Lung (tissue), 12 donors: ENCODE results near the gene BPIFA2. TPM values are rescaled to one million over a fixed set of nuclear protein-coding genes. Genes with fewer than 3 reads are reported as not detected.
A peak's percentile ranks its signal among the peaks of the same experiment; 100 is the strongest.

ENCODE experiments used
- ATAC-seq: fragments of 200-7000 bp; cut with Tn5 transposase; one replicate; pipeline ENCODE4 v1.9.1; 2020; ENCODE audit warnings: moderate number of reproducible peaks; ENCODE audit not compliant: insufficient read depth, low FRiP score
- DNase-seq, 3 donors: peaks; one replicate each; pipeline ENCODE4 v3.0.0-alpha.2; 2013 to 2017
- H3K27ac ChIP-seq, 2 donors: one replicate each; pipeline ENCODE4 v1.5.1; 2013; ENCODE audit warnings: mild to moderate bottlenecking in 2 of 2, moderate library complexity in 2 of 2, control low read depth in 1 of 2, inconsistent platforms in 1 of 2, low read depth in 1 of 2, low read length in 1 of 2
- H3K27me3 ChIP-seq, 3 donors: one replicate each; pipeline ENCODE4 v1.5.1; 2013; ENCODE audit warnings: low read length in 2 of 3; ENCODE audit not compliant: control insufficient read depth in 3 of 3, insufficient read depth in 3 of 3
- H3K36me3 ChIP-seq, 4 donors: one replicate each; pipeline ENCODE4 v1.5.1; 2013; ENCODE audit warnings: low read length in 4 of 4, mild to moderate bottlenecking in 1 of 4, moderate library complexity in 1 of 4; ENCODE audit not compliant: control insufficient read depth in 4 of 4, insufficient read depth in 4 of 4
- H3K4me1 ChIP-seq, 5 donors: one replicate each; pipeline ENCODE4 v1.5.1; 2013; ENCODE audit warnings: low read length in 5 of 5, mild to moderate bottlenecking in 2 of 5, moderate library complexity in 1 of 5; ENCODE audit not compliant: control insufficient read depth in 5 of 5, insufficient read depth in 5 of 5
- H3K4me3 ChIP-seq: one replicate; pipeline ENCODE4 v1.5.1; 2013; ENCODE audit warnings: mild to moderate bottlenecking, control low read depth, moderate library complexity
- H3K9ac ChIP-seq, 2 donors: one replicate each; pipeline ENCODE4 v1.5.1; 2013; ENCODE audit warnings: low read length in 2 of 2, control low read depth in 1 of 2; ENCODE audit not compliant: insufficient read depth in 1 of 2
- H3K9me3 ChIP-seq, 4 donors: one replicate each; pipeline ENCODE4 v1.5.1; 2013; ENCODE audit warnings: low read length in 3 of 4, mild to moderate bottlenecking in 1 of 4, moderate library complexity in 1 of 4; ENCODE audit not compliant: control insufficient read depth in 4 of 4, insufficient read depth in 3 of 4
- WGBS, 2 donors: extraction: QIAGEN DNeasy Blood & Tissue Kit; methylation state at CpG; one replicate each; pipeline ENCODE4 v1.1.7; 2013; 5-methylcytosine and 5-hydroxymethylcytosine counted together
- polyA plus RNA-seq, 2 donors: library from polyadenylated mRNA; stranded (reverse); fragments of 200-250 nt; gene quantifications; one replicate each; pipeline ENCODE4 v1.2.1, GENCODE V29; 2013
- total RNA-seq, 2 donors: library from RNA; depleted of rRNA in 1 of 2; stranded (reverse); fragments of >200 nt in 1 of 2; gene quantifications; one replicate each; pipeline ENCODE4 v1.2.1, GENCODE V29; 2014 to 2021
- TF ChIP-seq, protein P1 (sequence below): IDR thresholded peaks from 2 replicates; pipeline ENCODE4 v1.5.1; 2012; ENCODE audit warnings: mild to moderate bottlenecking; ENCODE audit errors: control extremely low read depth, extremely low read depth
- donor health status: control.
- donor health status: control.
- donor health status: Bipolar disorder and iron deficiency.
- donor health status: healthy.
- donor health status: DM: yes; HTN: yes; CAD: no.

BPIFA2 gene
- total and polyA plus RNA-seq, 4 donors = 0.40 to 3.1 (median 1.2) TPM; not detected in 1

DNA sequence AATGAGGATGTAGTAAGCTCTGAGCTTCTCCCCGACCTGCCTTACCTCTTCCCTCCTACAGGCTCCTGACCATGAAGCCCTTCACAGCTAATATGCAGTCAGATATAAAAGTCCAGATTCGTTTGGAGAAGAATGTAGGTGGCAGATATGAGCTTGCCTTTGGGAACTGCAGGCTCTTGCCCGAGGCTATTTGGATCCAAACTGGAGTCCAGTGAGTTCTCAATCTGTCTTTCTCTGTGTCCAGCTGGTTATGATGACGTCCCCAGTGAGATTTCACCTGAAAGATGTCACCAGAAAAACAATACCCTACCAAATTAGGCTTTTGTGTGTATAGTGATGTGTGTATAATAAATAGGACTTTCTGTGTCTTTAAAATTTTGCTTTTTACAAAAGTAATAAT, 34.5 kb downstream of the BPIFA2 start:
- WGBS, 2 donors = 59 to 70% methylated on average over 4 of the region's 4 CpGs
- DNase-seq (no peak), ATAC-seq (no peak)
- TF ChIP-seq, protein P1, sequence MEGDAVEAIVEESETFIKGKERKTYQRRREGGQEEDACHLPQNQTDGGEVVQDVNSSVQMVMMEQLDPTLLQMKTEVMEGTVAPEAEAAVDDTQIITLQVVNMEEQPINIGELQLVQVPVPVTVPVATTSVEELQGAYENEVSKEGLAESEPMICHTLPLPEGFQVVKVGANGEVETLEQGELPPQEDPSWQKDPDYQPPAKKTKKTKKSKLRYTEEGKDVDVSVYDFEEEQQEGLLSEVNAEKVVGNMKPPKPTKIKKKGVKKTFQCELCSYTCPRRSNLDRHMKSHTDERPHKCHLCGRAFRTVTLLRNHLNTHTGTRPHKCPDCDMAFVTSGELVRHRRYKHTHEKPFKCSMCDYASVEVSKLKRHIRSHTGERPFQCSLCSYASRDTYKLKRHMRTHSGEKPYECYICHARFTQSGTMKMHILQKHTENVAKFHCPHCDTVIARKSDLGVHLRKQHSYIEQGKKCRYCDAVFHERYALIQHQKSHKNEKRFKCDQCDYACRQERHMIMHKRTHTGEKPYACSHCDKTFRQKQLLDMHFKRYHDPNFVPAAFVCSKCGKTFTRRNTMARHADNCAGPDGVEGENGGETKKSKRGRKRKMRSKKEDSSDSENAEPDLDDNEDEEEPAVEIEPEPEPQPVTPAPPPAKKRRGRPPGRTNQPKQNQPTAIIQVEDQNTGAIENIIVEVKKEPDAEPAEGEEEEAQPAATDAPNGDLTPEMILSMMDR = no peak
- Histone ChIP-seq H3K36me3 (no peaks in the 10 kb centered on the region), H3K4me3 (no peak overlapping the region), H3K27ac (no peak overlapping the region), H3K27me3 (no peaks in the 10 kb centered on the region), H3K9ac (no peak overlapping the region), H3K4me1 (peaks cover 0 to 2% (median 0%) of the 10 kb centered on the region in 5 donors), H3K9me3 (peaks cover 0 to 2% (median 0%) of the 10 kb centered on the region in 4 donors)

DNA sequence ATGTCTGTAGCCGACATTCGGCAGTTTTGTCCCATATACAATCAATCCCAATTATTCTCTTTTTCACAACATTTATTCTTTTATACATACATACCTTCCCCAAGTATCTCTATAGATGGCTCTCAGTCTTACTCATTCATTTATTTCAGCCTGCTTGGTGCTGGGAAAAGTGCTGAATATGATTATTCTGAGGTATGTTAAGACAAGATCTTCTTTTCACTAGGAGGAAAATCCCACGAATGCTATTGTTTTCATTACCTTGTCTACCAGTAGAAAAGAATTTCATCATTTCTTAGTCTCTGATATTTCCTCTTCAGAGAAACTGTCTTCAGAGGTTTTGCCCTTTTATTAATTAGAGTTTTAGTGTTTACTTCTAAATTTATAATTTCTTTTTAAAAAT, 35.5 kb downstream of the BPIFA2 start:
- no peaks in the 10 kb centered on the region for H3K36me3 ChIP-seq
- no peaks in the 10 kb centered on the region for H3K27me3 ChIP-seq
- 83 to 91% methylated on average over 3 of the region's 3 CpGs for WGBS, 2 donors
- H3K27ac ChIP-seq = no peak overlapping the region
- peaks cover 0 to 2% (median 0%) of the 10 kb centered on the region in 5 donors for H3K4me1 ChIP-seq
- no peak for DNase-seq
- no peak for ATAC-seq
- H3K9ac ChIP-seq = no peak overlapping the region
- TF ChIP-seq, protein P1 = no peak
- H3K4me3 ChIP-seq = no peak overlapping the region
- H3K9me3 ChIP-seq = no peaks in the 10 kb centered on the region

- H3K27me3 ChIP-seq = peaks cover 0 to 3% (median 0%) of the 10 kb centered on the region in 3 donors
- ATAC-seq = no peak
- TF ChIP-seq, protein P1 = no peak
- peak; percentile 77 to 84 (median 79) for DNase-seq
- no peak overlapping the region for H3K4me3 ChIP-seq
- WGBS, 2 donors = 6% methylated on average over 13 of the region's 13 CpGs
- H3K9ac ChIP-seq = no peak overlapping the region
- H3K27ac ChIP-seq = no peak overlapping the region
- H3K4me1 ChIP-seq = peaks cover 0 to 4% (median 0%) of the 10 kb centered on the region in 5 donors
- peaks cover 0 to 2% (median 0%) of the 10 kb centered on the region in 4 donors for H3K9me3 ChIP-seq
- no peaks in the 10 kb centered on the region for H3K36me3 ChIP-seq
These were observed 41.8 kb downstream of the BPIFA2 start for GRCh38 chr20:33209789-33210188.

- peaks cover 0 to 5% (median 0%) of the 10 kb centered on the region in 4 donors for H3K9me3 ChIP-seq
- H3K9ac ChIP-seq = no peak overlapping the region
- no peak overlapping the region for H3K27ac ChIP-seq
- WGBS, 2 donors = 57 to 92% methylated on average over 1 of the region's 1 CpG
- no peaks in the 10 kb centered on the region for H3K36me3 ChIP-seq
- no peak for ATAC-seq
- H3K27me3 ChIP-seq = peaks cover 0 to 3% (median 0%) of the 10 kb centered on the region in 3 donors
- no peak overlapping the region for H3K4me3 ChIP-seq
- DNase-seq = no peak
- peaks cover 0 to 4% (median 0%) of the 10 kb centered on the region in 5 donors for H3K4me1 ChIP-seq
- TF ChIP-seq, protein P1 = no peak
These were observed 42.4 kb downstream of the BPIFA2 start for GRCh38 chr20:33210371-33210770.
